ENCODE data around the gene SMYD3. TPM values are rescaled to one million over a fixed set of nuclear protein-coding genes. Genes with fewer than 3 reads are reported as not detected.

The SMYD3 gene
- total and polyA plus RNA-seq, 2 of the 13 experiments (the other 11 are each of a cell fraction or from before 2014, with no cell fraction given), result 27.7 to 35.8 TPM

DNA sequence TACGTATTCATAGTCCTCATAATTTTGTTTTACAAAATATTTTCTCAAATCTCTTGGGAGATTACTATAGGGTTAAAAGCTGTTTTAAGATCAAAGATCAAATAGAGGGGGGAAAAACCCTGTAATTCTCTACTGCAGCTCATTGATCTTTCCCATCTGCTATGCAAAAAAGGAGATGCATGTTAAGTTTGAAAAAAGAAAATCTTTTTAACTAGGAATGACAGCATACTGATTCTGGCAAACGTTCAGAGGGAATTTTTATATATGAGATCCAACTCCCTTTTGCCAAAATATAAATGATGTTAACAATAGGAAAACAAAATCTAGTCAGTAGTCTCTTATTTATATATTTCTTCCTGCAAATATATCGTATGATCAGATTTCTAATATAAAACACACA lies 69.1 kb downstream of the SMYD3 start:
- ChIA-PET POLR2A (no interaction called here), CTCF (ENCODE audit: low intra/inter-chr PET ratio, low total read pairs) (no interaction called here)
- Histone ChIP-seq H3K9me3 (ENCODE audit: low read length) (no peaks in the 10 kb centered on the region), H3K4me1 (ENCODE audit: insufficient read depth, low read length) (no peaks in the 10 kb centered on the region), H3K79me2 (ENCODE audit: insufficient read depth, low read length) (no peaks in the 10 kb centered on the region), H4K20me1 (ENCODE audit: insufficient read depth, low read length) (no peaks in the 10 kb centered on the region), H3K4me3 (replicated peaks in 1 of 3; ENCODE audit: insufficient read depth in 1 of 3, low read depth in 2 of 3, low read length in 3 of 3) (no peak overlapping the region), H3K9ac (ENCODE audit: insufficient read depth, low read depth, low read length) (no peak overlapping the region), H3K27ac (ENCODE audit: extremely low read length, insufficient read depth, low read length) (no peak overlapping the region), H3K4me2 (ENCODE audit: low read depth, low read length) (no peak overlapping the region), H3K27me3 (ENCODE audit: control insufficient read depth in 1 of 2, insufficient read depth in 2 of 2, low read length in 2 of 2) (no peaks in the 10 kb centered on the region), H2AFZ (ENCODE audit: low read length) (no peak overlapping the region), H3K36me3 (replicated peaks in 1 of 2; ENCODE audit: control insufficient read depth in 1 of 2, insufficient read depth in 2 of 2, low read length in 2 of 2) (no peaks in the 10 kb centered on the region)
- in situ Hi-C loops (cut with HindIII; ENCODE audit: extremely low pct_ligation_motif_present, low pct_unique_long_range_greater_than_20kb), result no loop called here
- 90% methylated on average over 3 of the region's 3 CpGs for WGBS (ENCODE audit: low lambda C conversion rate)
- no peak for FAIRE-seq
- DNase-seq (ENCODE audit: low spot score), result no peak
- intact Hi-C loops (cut with micrococcal nuclease; ENCODE audit: unreplicated experiment), result no loop called here
- no TSS peak for BruUV-seq (replicated peaks)
- no peak for TF ChIP-seq ZBTB21 (CRISPR knock-in tag; IDR thresholded peaks at IDR 0.05)
- TF ChIP-seq MAFF (IDR thresholded peaks at IDR 0.05; ENCODE audit: low read depth, low read length), result no peak
- no peak for TF ChIP-seq ZNF570 (CRISPR knock-in tag; IDR thresholded peaks at IDR 0.05; ENCODE audit: borderline replicate concordance)
- TF ChIP-seq ZNF367 (CRISPR knock-in tag; IDR thresholded peaks at IDR 0.05; ENCODE audit: borderline replicate concordance), result no peak
- TF ChIP-seq ARHGAP35 (CRISPR knock-in tag; IDR thresholded peaks at IDR 0.05; ENCODE audit: borderline replicate concordance), result no peak
- TF ChIP-seq ZFP41 (CRISPR knock-in tag; IDR thresholded peaks at IDR 0.05; ENCODE audit: borderline replicate concordance), result no peak
- no peak for TF ChIP-seq ZMYM3 (CRISPR knock-in tag; IDR thresholded peaks at IDR 0.05)
- TF ChIP-seq CAMTA2 (CRISPR knock-in tag; IDR thresholded peaks at IDR 0.05; ENCODE audit: borderline replicate concordance), result no peak
- no peak for TF ChIP-seq ETV5 (CRISPR knock-in tag; IDR thresholded peaks at IDR 0.05; ENCODE audit: borderline replicate concordance)
- TF ChIP-seq ZNF414 (CRISPR knock-in tag; IDR thresholded peaks at IDR 0.05), result no peak
- TF ChIP-seq NR1H2 (CRISPR knock-in tag; IDR thresholded peaks at IDR 0.05; ENCODE audit: borderline replicate concordance, low read depth), result no peak
- TF ChIP-seq ZBTB33 (CRISPR knock-in tag; IDR thresholded peaks at IDR 0.05), result no peak
- TF ChIP-seq ATF5 (CRISPR knock-in tag; IDR thresholded peaks at IDR 0.05; ENCODE audit: low read depth), result no peak
- TF ChIP-seq, protein P1, sequence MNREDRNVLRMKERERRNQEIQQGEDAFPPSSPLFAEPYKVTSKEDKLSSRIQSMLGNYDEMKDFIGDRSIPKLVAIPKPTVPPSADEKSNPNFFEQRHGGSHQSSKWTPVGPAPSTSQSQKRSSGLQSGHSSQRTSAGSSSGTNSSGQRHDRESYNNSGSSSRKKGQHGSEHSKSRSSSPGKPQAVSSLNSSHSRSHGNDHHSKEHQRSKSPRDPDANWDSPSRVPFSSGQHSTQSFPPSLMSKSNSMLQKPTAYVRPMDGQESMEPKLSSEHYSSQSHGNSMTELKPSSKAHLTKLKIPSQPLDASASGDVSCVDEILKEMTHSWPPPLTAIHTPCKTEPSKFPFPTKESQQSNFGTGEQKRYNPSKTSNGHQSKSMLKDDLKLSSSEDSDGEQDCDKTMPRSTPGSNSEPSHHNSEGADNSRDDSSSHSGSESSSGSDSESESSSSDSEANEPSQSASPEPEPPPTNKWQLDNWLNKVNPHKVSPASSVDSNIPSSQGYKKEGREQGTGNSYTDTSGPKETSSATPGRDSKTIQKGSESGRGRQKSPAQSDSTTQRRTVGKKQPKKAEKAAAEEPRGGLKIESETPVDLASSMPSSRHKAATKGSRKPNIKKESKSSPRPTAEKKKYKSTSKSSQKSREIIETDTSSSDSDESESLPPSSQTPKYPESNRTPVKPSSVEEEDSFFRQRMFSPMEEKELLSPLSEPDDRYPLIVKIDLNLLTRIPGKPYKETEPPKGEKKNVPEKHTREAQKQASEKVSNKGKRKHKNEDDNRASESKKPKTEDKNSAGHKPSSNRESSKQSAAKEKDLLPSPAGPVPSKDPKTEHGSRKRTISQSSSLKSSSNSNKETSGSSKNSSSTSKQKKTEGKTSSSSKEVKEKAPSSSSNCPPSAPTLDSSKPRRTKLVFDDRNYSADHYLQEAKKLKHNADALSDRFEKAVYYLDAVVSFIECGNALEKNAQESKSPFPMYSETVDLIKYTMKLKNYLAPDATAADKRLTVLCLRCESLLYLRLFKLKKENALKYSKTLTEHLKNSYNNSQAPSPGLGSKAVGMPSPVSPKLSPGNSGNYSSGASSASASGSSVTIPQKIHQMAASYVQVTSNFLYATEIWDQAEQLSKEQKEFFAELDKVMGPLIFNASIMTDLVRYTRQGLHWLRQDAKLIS (CRISPR knock-in tag; IDR thresholded peaks at IDR 0.05), result no peak
- no peak for ATAC-seq
